Testis (tissue), 2 donors: ENCODE results near the gene PTPN11.

ENCODE experiments used
- CTCF ChIP-seq, 3 experiments: fragments of 450-650 bp in 2 of 3; fragments of 200-600 bp in 1 of 3; sonication (generic) in 1 of 3; IDR thresholded peaks; one replicate each; pipeline ENCODE4 v1.5.1; 2016 to 2019; ENCODE audit warnings: antibody characterized with exemption in 3 of 3, mild to moderate bottlenecking in 2 of 3, moderate library complexity in 1 of 3
- POLR2A ChIP-seq: fragments of 450-650 bp; IDR thresholded peaks from one replicate; pipeline ENCODE4 v1.6.1; 2017; ENCODE audit warnings: antibody characterized with exemption, mild to moderate bottlenecking, moderate library complexity

GRCh38 chr12:112489456-112489855, 70.7 kb downstream of the PTPN11 start:
- TF ChIP-seq CTCF (IDR thresholded peaks at IDR 0.05) (no peak), POLR2A (no peak)
